PC-3 (cell line): ENCODE results near the gene SPTLC3. TPM values are rescaled to one million over a fixed set of nuclear protein-coding genes. Genes with fewer than 3 reads are reported as not detected.

Source experiments
- ATAC-seq: fragments of 200-7000 bp; cut with Tn5 transposase; 2 replicates; pipeline ENCODE4 v1.9.1; 2020; ENCODE audit warnings: mild to moderate bottlenecking, moderate library complexity
- BruUV-seq: library from RNA; stranded (reverse); fragments of 400-500 nt; replicated peaks from 2 replicates; lab custom pipeline; 2021; lab: Mats Ljungman, UMichigan
- CTCF ChIA-PET: fragments of 300-600 bp; sonication (Branson Sonifier 250); formaldehyde crosslinking; loops from one replicate; lab custom pipeline; 2022; ENCODE audit warnings: antibody characterized with exemption; lab: Charles Lee
- POLR2A ChIA-PET: fragments of 300-600 bp; sonication (Branson Sonifier 250); formaldehyde crosslinking; loops from one replicate; lab custom pipeline; 2022; ENCODE audit warnings: antibody characterized with exemption; ENCODE audit not compliant: unreplicated experiment; lab: Charles Lee
- DNase-seq: peaks from one replicate; pipeline ENCODE4 v3.0.0-alpha.2; 2015
- H2AFZ ChIP-seq: fragments of 300-600 bp; sonication (generic); 2 replicates; pipeline ENCODE4 v1.6.0; 2016; ENCODE audit warnings: antibody characterized with exemption, low read length
- H3F3A ChIP-seq: fragments of 300-600 bp; sonication (generic); one replicate; pipeline ENCODE4 v1.6.0; 2017; ENCODE audit warnings: antibody characterized with exemption, low read length, control low read depth, mild to moderate bottlenecking; ENCODE audit not compliant: unreplicated experiment
- H3K27ac ChIP-seq: fragments of 300-600 bp; sonication (generic); 2 replicates; pipeline ENCODE4 v1.5.1; 2016; ENCODE audit warnings: mild to moderate bottlenecking, low read length
- H3K27me3 ChIP-seq: fragments of 300-600 bp; sonication (generic); 2 replicates; pipeline ENCODE4 v1.6.1; 2016; ENCODE audit warnings: low read length, mixed read lengths
- H3K36me3 ChIP-seq: fragments of 300-600 bp; sonication (generic); 2 replicates; pipeline ENCODE4 v1.6.1; 2016; ENCODE audit warnings: low read depth, mixed run types, low read length, mixed read lengths
- H3K4me1 ChIP-seq: fragments of 300-600 bp; sonication (generic); 2 replicates; pipeline ENCODE4 v1.5.1; 2016; ENCODE audit warnings: low read length; ENCODE audit not compliant: insufficient read depth
- H3K4me2 ChIP-seq: fragments of 300-600 bp; sonication (generic); 2 replicates; pipeline ENCODE4 v1.6.0; 2016; ENCODE audit warnings: low read length
- H3K4me3 ChIP-seq: fragments of 300-600 bp; sonication (generic); 2 replicates; pipeline ENCODE4 v1.5.1; 2016; ENCODE audit warnings: mild to moderate bottlenecking, low read length, mixed read lengths
- H3K79me2 ChIP-seq: fragments of 300-600 bp; sonication (generic); 2 replicates; pipeline ENCODE4 v1.6.1; 2017; ENCODE audit warnings: low read length, mixed read lengths
- H3K9ac ChIP-seq: fragments of 300-600 bp; sonication (generic); 2 replicates; pipeline ENCODE4 v1.6.0; 2016; ENCODE audit warnings: mild to moderate bottlenecking, low read length
- H3K9me2 ChIP-seq: fragments of 300-600 bp; sonication (generic); replicated peaks from 2 replicates; pipeline ENCODE4 v1.6.1; 2016; ENCODE audit warnings: mixed run types, low read length, mixed read lengths
- H3K9me3 ChIP-seq: fragments of 300-600 bp; sonication (generic); 2 replicates; pipeline ENCODE4 v1.6.1; 2016; ENCODE audit warnings: low read length, mixed read lengths
- H4K20me1 ChIP-seq: fragments of 300-600 bp; sonication (generic); 2 replicates; pipeline ENCODE4 v1.6.1; 2016; ENCODE audit warnings: low read length, mixed read lengths
- EZH2 ChIP-seq: fragments of 300-600 bp; sonication (generic); IDR thresholded peaks from one replicate; pipeline ENCODE4 v1.6.1; 2017; ENCODE audit warnings: antibody characterized with exemption, mild to moderate bottlenecking, low read length; ENCODE audit not compliant: unreplicated experiment
- EZH2phosphoT487 ChIP-seq: fragments of 300-600 bp; sonication (generic); IDR thresholded peaks from 2 replicates; pipeline ENCODE4 v1.6.1; 2018; ENCODE audit warnings: mild to moderate bottlenecking, antibody characterized with exemption, low read length, borderline replicate concordance
- intact Hi-C: fragments of 100-400 bp; cut with micrococcal nuclease; formaldehyde crosslinking; loops from 2 replicates; pipeline ENCODE4 v1.9.0; 2023
- total RNA-seq: library from RNA; depleted of rRNA; stranded (reverse); fragments of >200 nt; gene quantifications from 2 replicates; pipeline ENCODE4 v1.2.3, GENCODE V29; 2014
- TF ChIP-seq, protein P1 (sequence below): fragments of 300-600 bp; sonication (generic); conservative IDR thresholded peaks from 2 replicates; pipeline ENCODE4 v1.5.1; 2017; ENCODE audit warnings: antibody characterized with exemption, low read depth, mild to moderate bottlenecking, low read length

The SPTLC3 gene
- total RNA-seq, 1 experiment from 2014 or later: 16.3 TPM

- Histone ChIP-seq H3K27me3 (peaks cover 51% of the 10 kb centered on the region), H3K4me3 (no peak overlapping the region), H3K36me3 (no peaks in the 10 kb centered on the region), H3K9me3 (0 out of 2 replicates have a peak, but pooled peaks cover 4% of the 10 kb centered on the region), H4K20me1 (no peaks in the 10 kb centered on the region), H3F3A (no peaks in the 10 kb centered on the region), H3K79me2 (no peaks in the 10 kb centered on the region), H3K9ac (no peak overlapping the region), H2AFZ (no peak overlapping the region), H3K9me2 (no peaks in the 10 kb centered on the region), H3K4me2 (no peak overlapping the region), H3K27ac (no peak overlapping the region), H3K4me1 (no peaks in the 10 kb centered on the region)
- TF ChIP-seq, protein P1, sequence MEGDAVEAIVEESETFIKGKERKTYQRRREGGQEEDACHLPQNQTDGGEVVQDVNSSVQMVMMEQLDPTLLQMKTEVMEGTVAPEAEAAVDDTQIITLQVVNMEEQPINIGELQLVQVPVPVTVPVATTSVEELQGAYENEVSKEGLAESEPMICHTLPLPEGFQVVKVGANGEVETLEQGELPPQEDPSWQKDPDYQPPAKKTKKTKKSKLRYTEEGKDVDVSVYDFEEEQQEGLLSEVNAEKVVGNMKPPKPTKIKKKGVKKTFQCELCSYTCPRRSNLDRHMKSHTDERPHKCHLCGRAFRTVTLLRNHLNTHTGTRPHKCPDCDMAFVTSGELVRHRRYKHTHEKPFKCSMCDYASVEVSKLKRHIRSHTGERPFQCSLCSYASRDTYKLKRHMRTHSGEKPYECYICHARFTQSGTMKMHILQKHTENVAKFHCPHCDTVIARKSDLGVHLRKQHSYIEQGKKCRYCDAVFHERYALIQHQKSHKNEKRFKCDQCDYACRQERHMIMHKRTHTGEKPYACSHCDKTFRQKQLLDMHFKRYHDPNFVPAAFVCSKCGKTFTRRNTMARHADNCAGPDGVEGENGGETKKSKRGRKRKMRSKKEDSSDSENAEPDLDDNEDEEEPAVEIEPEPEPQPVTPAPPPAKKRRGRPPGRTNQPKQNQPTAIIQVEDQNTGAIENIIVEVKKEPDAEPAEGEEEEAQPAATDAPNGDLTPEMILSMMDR: no peak
- no peak for TF ChIP-seq EZH2
- no peak for TF ChIP-seq EZH2phosphoT487
- CTCF ChIA-PET: no interaction called here
- no TSS peak for BruUV-seq
- POLR2A ChIA-PET: no interaction called here
- intact Hi-C loops: no loop called here
- DNase-seq (no peak), ATAC-seq (no peak)
Measured at GRCh38 chr20:13186043-13186774, 177.4 kb downstream of the SPTLC3 start.

DNA sequence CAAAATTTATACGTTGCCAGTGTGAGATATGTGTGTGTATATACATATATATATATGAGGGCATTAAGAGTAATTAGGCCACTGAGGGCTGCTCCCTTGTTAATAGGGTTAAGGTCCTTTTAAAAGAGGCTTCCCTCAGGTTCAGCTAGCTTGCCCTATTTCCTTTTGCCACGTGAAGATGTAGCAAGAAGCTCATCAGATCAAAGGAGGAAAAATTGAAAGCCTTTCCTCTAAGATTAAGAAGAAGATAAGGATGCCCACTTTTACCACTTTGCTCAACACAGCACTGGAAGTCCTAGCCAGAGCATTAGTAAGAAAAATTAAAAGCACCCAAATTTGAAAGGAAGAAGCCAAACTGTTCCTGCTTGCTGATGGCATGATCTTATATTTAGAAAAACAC, 179.1 kb downstream of the SPTLC3 start:
- TF ChIP-seq EZH2phosphoT487 (no peak), EZH2 (no peak)
- TF ChIP-seq, protein P1: no peak
- no peak overlapping the region for H3K4me2 ChIP-seq
- H4K20me1 ChIP-seq: no peaks in the 10 kb centered on the region
- H3K4me1 ChIP-seq: no peaks in the 10 kb centered on the region
- no peak overlapping the region for H2AFZ ChIP-seq
- no peak overlapping the region for H3K27ac ChIP-seq
- no peak overlapping the region for H3K9ac ChIP-seq
- H3K9me3 ChIP-seq: 0 out of 2 replicates have a peak, but pooled peaks cover 4% of the 10 kb centered on the region
- H3K27me3 ChIP-seq: peaks cover 48% of the 10 kb centered on the region
- no peaks in the 10 kb centered on the region for H3K9me2 ChIP-seq
- H3K4me3 ChIP-seq: no peak overlapping the region
- intact Hi-C loops: no loop called here
- ChIA-PET POLR2A (no interaction called here), CTCF (no interaction called here)
- BruUV-seq: no TSS peak
- no peaks in the 10 kb centered on the region for H3F3A ChIP-seq
- no peak for DNase-seq
- ATAC-seq: no peak
- no peaks in the 10 kb centered on the region for H3K79me2 ChIP-seq
- H3K36me3 ChIP-seq: no peaks in the 10 kb centered on the region

GRCh38 chr20:13199279-13199678, 190.5 kb downstream of the SPTLC3 start:
- H3K9me3 ChIP-seq: no peaks in the 10 kb centered on the region
- no peaks in the 10 kb centered on the region for H3K9me2 ChIP-seq
- H3K9ac ChIP-seq: no peak overlapping the region
- POLR2A ChIA-PET: no interaction called here
- no peak overlapping the region for H3K27ac ChIP-seq
- no peaks in the 10 kb centered on the region for H3K4me1 ChIP-seq
- no peak for ATAC-seq
- intact Hi-C loops: no loop called here
- no TSS peak for BruUV-seq
- H2AFZ ChIP-seq: no peak overlapping the region
- no peaks in the 10 kb centered on the region for H3K79me2 ChIP-seq
- no peak overlapping the region for H3K4me3 ChIP-seq
- CTCF ChIA-PET: no interaction called here
- H3F3A ChIP-seq: no peaks in the 10 kb centered on the region
- H4K20me1 ChIP-seq: no peaks in the 10 kb centered on the region
- no peaks in the 10 kb centered on the region for H3K36me3 ChIP-seq
- H3K27me3 ChIP-seq: peaks cover 44% of the 10 kb centered on the region
- TF ChIP-seq EZH2 (no peak), EZH2phosphoT487 (no peak)
- TF ChIP-seq, protein P1: no peak
- no peak for DNase-seq
- H3K4me2 ChIP-seq: no peak overlapping the region
